Loucy (cell line): Measurements from ENCODE around the gene OR6K6.

Source experiments
- H2AFZ ChIP-seq: fragments of 200-600 bp; sonication (generic); 2 replicates; pipeline ENCODE4 v1.6.0; 2016; ENCODE audit warnings: antibody characterized with exemption, mild to moderate bottlenecking, low read length, moderate library complexity
- H3F3A ChIP-seq: fragments of 200-600 bp; 2 replicates; pipeline ENCODE4 v1.6.0; 2016; ENCODE audit warnings: antibody characterized with exemption, low read depth, mild to moderate bottlenecking
- H3K27me3 ChIP-seq: fragments of 200-600 bp; sonication (generic); 2 replicates; pipeline ENCODE4 v1.6.1; 2014; ENCODE audit warnings: low read length, mild to moderate bottlenecking; ENCODE audit not compliant: insufficient read depth, poor library complexity, severe bottlenecking
- H3K36me3 ChIP-seq: fragments of 200-600 bp; sonication (generic); 2 replicates; pipeline ENCODE4 v1.6.1; 2016; ENCODE audit warnings: low read length; ENCODE audit not compliant: insufficient read depth
- H3K4me1 ChIP-seq: fragments of 200-600 bp; sonication (generic); 2 replicates; pipeline ENCODE4 v1.5.1; 2014; ENCODE audit warnings: low read length, mild to moderate bottlenecking; ENCODE audit not compliant: insufficient read depth, poor library complexity, severe bottlenecking
- H3K4me2 ChIP-seq: fragments of 200-600 bp; sonication (generic); 2 replicates; pipeline ENCODE4 v1.6.0; 2014; ENCODE audit warnings: antibody characterized with exemption, low read length, low read depth, mild to moderate bottlenecking; ENCODE audit not compliant: poor library complexity, severe bottlenecking
- H3K4me3 ChIP-seq: fragments of 200-600 bp; sonication (generic); 2 replicates; pipeline ENCODE4 v1.5.1; 2014; ENCODE audit warnings: low read length, mild to moderate bottlenecking, mixed read lengths; ENCODE audit not compliant: poor library complexity, severe bottlenecking
- H3K79me2 ChIP-seq: fragments of 200-600 bp; sonication (generic); 2 replicates; pipeline ENCODE4 v1.6.1; 2014; ENCODE audit warnings: low read length; ENCODE audit not compliant: insufficient read depth
- H3K9ac ChIP-seq: fragments of 200-600 bp; sonication (generic); 2 replicates; pipeline ENCODE4 v1.6.0; 2014; ENCODE audit warnings: mild to moderate bottlenecking, low read depth, low read length, moderate library complexity; ENCODE audit not compliant: poor library complexity, severe bottlenecking
- H3K9me2 ChIP-seq: fragments of 200-600 bp; sonication (generic); replicated peaks from 2 replicates; pipeline ENCODE4 v1.6.1; 2016; ENCODE audit warnings: low read depth, low read length, mixed read lengths
- H3K9me3 ChIP-seq: fragments of 200-600 bp; sonication (generic); 2 replicates; pipeline ENCODE4 v1.6.1; 2014; ENCODE audit warnings: mild to moderate bottlenecking, antibody characterized with exemption, low read length, low read depth; ENCODE audit not compliant: insufficient read depth
- H4K20me1 ChIP-seq: fragments of 200-600 bp; sonication (generic); 2 replicates; pipeline ENCODE4 v1.6.0; 2014; ENCODE audit warnings: antibody characterized with exemption, low read length, mild to moderate bottlenecking; ENCODE audit not compliant: insufficient read depth, poor library complexity, severe bottlenecking
- EZH2phosphoT487 ChIP-seq: fragments of 200-600 bp; IDR thresholded peaks from 2 replicates; pipeline ENCODE4 v1.6.1; 2018; ENCODE audit warnings: antibody characterized with exemption, mild to moderate bottlenecking, moderate library complexity, borderline replicate concordance
- TF ChIP-seq, protein P1 (sequence below): fragments of 200-600 bp; sonication (generic); conservative IDR thresholded peaks from 2 replicates; pipeline ENCODE4 v1.5.1; 2014; ENCODE audit warnings: mild to moderate bottlenecking, antibody characterized with exemption, low read length

OR6K6 gene

DNA sequence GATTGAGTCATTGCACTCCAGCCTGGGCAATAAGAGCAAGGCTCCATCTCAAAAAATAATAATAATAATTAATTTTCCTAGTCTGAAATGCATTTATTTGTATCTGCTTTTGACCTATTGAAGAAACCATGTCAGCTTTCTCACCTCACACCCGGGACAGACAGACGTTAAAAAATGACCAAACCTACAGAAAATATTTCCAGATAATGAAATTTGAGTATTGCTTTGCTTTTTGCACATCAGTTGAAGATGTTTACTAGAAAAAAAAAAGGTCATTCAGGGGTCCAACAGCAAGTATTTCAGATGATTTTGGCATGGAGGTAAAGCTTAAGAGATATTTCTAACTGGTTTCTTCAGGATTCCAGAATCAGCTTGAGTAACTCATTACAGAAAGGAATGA, at the start of gene OR6K6:
OR6K6 (plus strand) TSS at position 301 of the 400 bp plus-strand sequence. CDS start 168 bp downstream, outside the sequence.
- H3K9me3 ChIP-seq: no peaks in the 10 kb centered on the region
- no peaks in the 10 kb centered on the region for H3K79me2 ChIP-seq
- H3K9me2 ChIP-seq: no peaks in the 10 kb centered on the region
- H3K9ac ChIP-seq: no peak within 1 kb of the TSS
- no peaks in the 10 kb centered on the region for H3K36me3 ChIP-seq
- no peak within 1 kb of the TSS for H3K4me3 ChIP-seq
- H3K27me3 ChIP-seq: no peaks in the 10 kb centered on the region
- no peaks in the 10 kb centered on the region for H3K4me1 ChIP-seq
- H3K4me2 ChIP-seq: no peak within 1 kb of the TSS
- H3F3A ChIP-seq: no peaks in the 10 kb centered on the region
- H2AFZ ChIP-seq: no peak within 1 kb of the TSS
- TF ChIP-seq, protein P1, sequence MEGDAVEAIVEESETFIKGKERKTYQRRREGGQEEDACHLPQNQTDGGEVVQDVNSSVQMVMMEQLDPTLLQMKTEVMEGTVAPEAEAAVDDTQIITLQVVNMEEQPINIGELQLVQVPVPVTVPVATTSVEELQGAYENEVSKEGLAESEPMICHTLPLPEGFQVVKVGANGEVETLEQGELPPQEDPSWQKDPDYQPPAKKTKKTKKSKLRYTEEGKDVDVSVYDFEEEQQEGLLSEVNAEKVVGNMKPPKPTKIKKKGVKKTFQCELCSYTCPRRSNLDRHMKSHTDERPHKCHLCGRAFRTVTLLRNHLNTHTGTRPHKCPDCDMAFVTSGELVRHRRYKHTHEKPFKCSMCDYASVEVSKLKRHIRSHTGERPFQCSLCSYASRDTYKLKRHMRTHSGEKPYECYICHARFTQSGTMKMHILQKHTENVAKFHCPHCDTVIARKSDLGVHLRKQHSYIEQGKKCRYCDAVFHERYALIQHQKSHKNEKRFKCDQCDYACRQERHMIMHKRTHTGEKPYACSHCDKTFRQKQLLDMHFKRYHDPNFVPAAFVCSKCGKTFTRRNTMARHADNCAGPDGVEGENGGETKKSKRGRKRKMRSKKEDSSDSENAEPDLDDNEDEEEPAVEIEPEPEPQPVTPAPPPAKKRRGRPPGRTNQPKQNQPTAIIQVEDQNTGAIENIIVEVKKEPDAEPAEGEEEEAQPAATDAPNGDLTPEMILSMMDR: no peak
- TF ChIP-seq EZH2phosphoT487: no peak
- no peaks in the 10 kb centered on the region for H4K20me1 ChIP-seq

DNA sequence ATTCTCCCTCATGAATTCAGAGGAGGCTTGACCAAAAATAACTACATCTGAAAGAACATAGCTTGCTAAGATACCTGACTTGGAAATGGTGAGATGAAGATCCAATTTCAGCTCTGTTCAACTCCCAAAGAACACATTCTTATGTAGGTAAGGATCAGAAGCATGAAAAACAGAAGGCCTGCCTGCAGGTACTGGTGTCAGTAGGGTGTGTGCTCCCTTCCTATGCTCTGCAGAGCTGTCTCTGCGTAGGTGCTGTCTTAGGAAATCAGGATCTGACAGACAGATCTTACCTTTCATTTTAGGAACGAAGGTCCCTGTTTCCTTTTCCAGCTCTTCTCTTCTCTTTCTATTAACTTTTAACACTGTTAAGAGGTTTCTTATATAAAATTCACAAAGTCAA, 48.4 kb upstream of the OR6K6 start:
- Histone ChIP-seq H3K4me1 (no peaks in the 10 kb centered on the region), H3K4me2 (no peak overlapping the region), H2AFZ (no peak overlapping the region)

DNA sequence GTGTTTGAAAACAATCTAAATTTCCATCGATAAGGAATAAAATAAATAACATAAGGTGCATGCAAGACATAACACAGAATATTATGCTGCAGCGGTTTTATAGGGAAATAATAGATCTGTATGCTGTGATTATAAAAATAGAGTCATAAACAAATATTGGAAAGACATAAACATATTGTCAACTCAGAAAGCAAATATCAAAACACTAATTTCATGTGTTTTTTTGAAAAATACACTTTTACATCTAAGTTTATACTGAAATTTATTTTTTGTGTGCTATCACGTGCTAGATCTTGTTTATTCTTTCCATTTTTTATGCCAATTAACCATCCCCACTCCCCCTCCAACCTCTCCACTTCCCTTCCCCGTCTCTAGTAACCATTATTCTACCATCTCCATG, 43.4 kb upstream of the OR6K6 start:
- no peaks in the 10 kb centered on the region for H3K27me3 ChIP-seq
- H3K79me2 ChIP-seq: no peaks in the 10 kb centered on the region
- H3K4me2 ChIP-seq: no peak overlapping the region
- H4K20me1 ChIP-seq: no peaks in the 10 kb centered on the region
- no peak for TF ChIP-seq EZH2phosphoT487
- TF ChIP-seq, protein P1: no peak
- no peak overlapping the region for H3K4me3 ChIP-seq
- no peak overlapping the region for H3K9ac ChIP-seq
- no peaks in the 10 kb centered on the region for H3K9me2 ChIP-seq
- no peaks in the 10 kb centered on the region for H3K9me3 ChIP-seq
- no peaks in the 10 kb centered on the region for H3K36me3 ChIP-seq
- no peak overlapping the region for H2AFZ ChIP-seq
- H3K4me1 ChIP-seq: no peaks in the 10 kb centered on the region
- H3F3A ChIP-seq: no peaks in the 10 kb centered on the region

More for the DNA sequence above, 48.4 kb upstream of the OR6K6 start:
- H3K9me3 ChIP-seq: no peaks in the 10 kb centered on the region
- TF ChIP-seq EZH2phosphoT487: no peak
- TF ChIP-seq, protein P1: no peak
- H3K36me3 ChIP-seq: no peaks in the 10 kb centered on the region
- H3K9me2 ChIP-seq: no peaks in the 10 kb centered on the region
- no peaks in the 10 kb centered on the region for H4K20me1 ChIP-seq
- no peak overlapping the region for H3K9ac ChIP-seq
- no peaks in the 10 kb centered on the region for H3K27me3 ChIP-seq
- H3K79me2 ChIP-seq: no peaks in the 10 kb centered on the region
- H3F3A ChIP-seq: no peaks in the 10 kb centered on the region
- H3K4me3 ChIP-seq: no peak overlapping the region
